ENCODE results near the gene TTLL9.

DNA sequence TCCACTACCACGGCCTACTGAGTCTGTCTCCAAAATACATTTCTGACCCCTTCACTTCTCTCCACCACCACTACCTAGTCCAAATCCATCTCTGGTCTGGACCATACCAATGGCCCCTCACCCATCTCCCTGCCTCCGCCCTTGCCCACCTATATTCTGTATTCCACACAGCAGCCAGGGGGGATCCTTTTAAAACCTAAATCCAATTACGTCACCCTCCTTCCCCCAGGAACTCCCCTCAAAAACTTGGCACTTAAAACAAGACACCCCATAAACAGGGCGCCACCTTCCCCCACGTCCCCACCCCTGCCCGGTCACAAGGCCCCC is 80.7 kb downstream of the TTLL9 start:
- TF ChIP-seq POLR2AphosphoS5 (IDR thresholded peaks at IDR 0.05): no peak
- TF ChIP-seq CTCF (IDR thresholded peaks at IDR 0.05): no peak
- no peak for TF ChIP-seq POLR2A (IDR thresholded peaks at IDR 0.05)

Measured in breast epithelium (tissue), 3 donors.